Lung microvascular endothelial cell (primary cell): ENCODE measurements around the gene BRMS1. TPM values are rescaled to one million over a fixed set of nuclear protein-coding genes. Genes with fewer than 3 reads are reported as not detected.
A peak's percentile ranks its signal among the peaks of the same experiment; 100 is the strongest.
"Not testable (repeated sequence)": the region's sequence is repeated elsewhere in the genome, so short reads cannot be mapped to it uniquely, and the experiment has no call there.

Source experiments
- DNase-seq, 2 donors: peaks; one replicate each; pipeline versions ENCODE4 v3.0.0 to v3.0.0-alpha.2; 2010; ENCODE audit warnings: low read depth in 2 of 2
- total RNA-seq: library from RNA; depleted of rRNA; stranded (reverse); fragments of >200 nt; gene quantifications from 2 replicates; pipeline ENCODE4 v1.2.1, GENCODE V29; 2014

The BRMS1 gene
- total RNA-seq, 1 donor from 2014 or later: 54.6 TPM

DNA sequence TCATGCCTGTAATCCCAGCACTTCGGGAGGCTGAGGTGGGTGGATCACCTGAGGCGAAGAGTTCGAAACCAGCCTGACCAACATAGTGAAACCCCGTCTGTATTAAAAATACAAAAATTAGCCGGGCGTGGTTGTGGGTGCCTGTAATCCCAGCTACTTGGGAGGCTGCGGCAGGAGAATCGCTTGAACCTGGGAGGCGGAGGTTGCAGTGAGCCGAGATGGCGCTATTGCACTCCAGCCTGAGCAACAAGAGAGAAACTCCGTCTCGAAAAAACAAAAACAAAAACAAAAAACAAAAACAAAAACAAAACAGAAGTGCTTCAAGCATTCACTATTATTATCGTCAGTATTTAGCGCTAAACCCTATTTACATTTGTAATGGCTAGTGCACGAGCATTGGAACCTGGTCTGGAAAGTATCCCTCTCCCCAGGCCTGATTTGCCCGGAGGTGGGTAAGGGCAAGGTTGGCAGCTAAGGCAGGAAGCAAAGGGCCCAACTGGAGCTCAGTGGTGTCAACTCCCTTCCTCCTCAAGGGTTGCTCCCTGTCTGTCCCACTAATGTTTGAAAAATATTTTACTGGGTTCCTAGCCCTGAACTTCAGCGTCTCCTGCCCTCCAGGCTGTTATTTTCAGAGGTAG is 34.0 kb downstream of the BRMS1 start:
- DNase-seq: not testable (repeated sequence)

DNA sequence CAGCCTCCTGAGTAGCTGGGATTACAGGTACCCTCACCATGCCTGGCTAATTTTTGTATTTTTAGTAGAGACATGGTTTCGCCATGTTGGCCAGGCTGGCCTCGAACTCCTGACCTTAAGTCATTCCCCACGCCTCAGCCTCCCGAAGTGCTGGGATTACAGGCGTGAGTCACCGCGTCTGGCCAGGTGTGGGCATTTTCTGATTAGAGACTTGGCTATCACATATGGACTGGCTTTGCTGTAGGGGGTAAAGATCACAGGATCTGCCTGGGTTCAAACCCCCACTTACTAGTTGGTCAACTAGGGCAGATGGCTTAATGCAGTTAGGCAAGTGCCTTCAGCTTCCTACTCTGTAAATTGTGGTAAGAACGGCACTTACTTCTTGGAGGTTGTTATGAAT is 34.6 kb downstream of the BRMS1 start:
- DNase-seq: no peak

DNA sequence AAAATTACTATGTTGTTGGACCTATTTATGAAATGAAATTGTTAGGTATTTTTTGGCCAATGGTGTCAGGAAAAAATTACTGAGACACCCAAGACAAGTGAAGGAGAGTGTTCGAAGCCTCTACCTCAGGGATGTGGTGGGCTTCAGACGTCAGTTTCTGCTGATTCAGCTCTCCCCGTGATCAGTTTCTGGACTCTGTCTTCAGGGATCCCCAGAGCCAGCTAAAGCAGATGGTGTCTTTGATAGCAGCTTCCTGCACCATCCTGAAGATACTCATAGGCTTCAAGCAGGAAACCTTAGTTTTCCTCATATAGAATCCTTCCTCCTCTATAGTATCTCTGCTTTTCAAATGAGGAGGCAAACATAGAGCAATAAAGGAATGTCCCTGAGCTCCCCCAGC is 35.4 kb downstream of the BRMS1 start:
- DNase-seq: no peak

DNA sequence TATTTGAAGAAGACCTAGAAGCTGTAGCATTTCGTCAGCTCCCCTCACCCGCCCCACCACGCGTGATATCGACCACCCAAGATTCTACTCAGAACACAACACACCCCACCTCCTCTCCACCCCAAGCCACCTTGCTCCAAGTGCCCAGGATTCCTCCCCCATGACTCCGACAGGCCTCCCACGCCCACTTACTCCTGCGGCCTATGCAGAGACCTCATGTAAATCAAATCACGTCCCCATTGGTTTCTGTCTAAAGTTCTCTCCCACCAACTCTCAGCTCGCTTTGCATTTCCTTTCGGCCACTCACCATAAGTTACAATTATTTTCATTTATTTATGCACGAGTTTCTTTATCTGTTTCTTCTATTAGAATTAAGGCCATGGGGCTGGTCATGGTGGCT is 42.2 kb downstream of the BRMS1 start:
- DNase-seq: no peak

DNA sequence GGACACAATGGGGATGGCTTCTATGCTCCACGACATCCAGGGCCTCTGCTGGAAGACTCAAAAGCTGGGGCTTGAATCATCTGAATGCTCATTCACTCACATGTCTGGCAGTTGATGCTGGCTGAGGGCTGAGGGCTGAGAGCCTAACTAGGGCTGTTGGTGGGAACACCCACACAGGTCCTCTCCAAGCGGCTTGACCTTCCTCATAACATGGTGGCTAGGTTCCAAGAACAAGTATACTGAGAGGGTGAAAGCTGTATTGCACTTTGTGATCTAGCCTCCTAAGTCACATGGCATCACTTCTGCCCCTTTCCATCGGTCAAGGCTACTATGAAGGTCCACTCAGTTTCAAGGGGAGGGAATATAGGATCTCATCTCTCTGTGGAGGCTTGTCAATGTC is 45.7 kb downstream of the BRMS1 start:
- DNase-seq: no peak

DNA sequence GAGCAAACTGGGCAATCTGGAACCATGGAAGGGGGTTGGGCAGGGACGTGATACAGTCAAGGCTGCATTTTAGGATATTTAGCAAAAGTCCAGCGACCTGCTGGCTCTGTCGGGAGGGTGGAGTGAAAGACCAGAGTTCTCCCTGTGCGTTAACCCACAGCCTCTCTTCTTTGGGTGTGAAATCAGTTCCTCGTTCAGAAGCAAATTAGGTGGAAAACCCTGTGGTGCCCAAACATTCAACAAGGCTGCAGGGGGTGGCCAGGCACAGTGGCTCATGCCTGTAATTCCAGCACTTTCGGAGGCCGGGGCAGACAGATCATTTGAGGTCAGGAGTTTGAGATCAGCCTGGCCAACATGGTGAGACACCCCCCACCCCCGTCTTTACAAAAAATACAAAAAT is 47.3 kb downstream of the BRMS1 start:
- no peak for DNase-seq

DNA sequence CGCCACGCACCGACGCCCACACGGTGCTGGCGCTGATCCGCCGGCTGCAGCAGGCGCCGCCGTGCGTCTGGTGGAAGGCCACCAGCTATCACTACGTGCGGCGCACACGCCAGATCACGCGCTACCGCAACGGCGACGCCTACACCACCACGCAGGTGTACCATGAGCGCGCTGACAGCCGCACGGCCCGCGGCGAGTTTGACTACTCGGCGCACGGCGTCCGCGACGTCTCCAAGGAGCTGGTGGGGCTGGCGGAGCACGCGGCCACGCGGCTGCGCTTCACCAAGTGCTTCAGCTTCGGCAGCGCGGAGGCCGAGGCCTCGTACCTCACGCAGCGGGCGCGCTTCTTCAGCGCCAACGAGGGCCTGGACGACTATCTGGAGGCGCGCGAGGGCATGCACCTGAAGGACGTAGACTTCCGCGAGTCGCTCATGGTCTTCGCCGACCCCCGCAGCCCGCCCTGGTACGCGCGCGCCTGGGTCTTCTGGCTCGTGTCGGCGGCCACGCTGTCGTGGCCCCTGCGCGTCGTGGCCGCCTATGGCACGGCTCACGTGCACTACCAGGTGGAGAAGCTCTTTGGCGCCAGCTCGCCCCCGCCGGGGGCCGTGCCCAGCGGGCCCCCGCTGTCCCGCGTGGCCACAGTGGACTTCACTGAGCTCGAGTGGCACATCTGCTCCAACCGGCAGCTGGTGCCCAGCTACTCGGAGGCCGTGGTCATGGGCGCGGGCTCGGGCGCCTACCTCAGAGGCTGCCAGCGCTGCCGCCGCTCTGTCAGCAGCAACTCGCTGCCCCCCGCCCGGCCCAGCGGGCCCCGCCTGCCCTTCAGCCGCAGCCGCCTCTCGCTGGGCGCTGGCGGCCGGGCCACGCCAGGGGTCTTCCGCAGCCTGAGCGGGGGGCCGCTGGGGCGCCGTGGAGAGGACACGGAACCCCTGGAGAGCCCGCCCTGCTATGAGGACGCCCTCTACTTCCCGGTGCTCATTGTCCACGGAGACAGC is 50.0 kb downstream of the BRMS1 start:
- DNase-seq: no peak

DNA sequence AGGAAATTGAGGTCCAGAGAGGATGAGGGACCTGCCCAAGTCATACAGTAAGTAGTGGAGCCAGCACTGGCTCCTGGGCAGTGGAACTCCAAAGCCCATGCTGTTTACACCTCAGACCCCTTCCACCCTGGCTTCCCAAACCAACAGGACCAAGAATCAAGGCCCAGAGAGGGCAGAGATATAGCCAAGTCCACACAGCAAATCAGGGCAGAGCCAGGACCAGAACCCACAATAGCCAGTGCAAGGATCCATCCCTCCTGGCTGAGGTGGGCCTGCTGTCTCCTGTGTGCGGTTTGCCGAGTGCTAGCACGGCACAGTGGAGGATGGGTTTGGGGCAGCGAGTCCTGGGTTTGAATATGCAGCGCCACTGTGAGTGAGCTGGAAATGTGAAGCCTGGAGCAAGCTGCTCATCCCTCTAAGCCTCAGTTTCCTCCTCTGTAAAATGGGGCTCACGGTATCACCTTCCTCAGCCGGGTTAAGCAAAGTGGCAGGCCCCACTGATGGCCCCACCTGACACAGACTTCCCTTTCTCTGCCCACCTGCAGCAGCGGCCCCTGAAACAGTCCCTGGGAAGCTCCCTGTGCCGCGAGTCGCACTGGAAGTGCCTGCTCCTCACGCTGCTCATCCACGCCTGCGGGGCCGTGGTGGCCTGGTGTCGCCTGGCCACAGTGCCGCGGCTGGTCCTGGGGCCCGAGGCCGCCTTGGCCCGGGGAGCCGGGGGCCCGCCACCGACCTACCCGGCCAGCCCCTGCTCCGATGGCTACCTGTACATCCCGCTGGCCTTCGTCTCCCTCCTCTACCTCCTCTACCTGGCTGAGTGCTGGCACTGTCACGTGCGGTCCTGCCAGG is 50.9 kb downstream of the BRMS1 start:
- no peak for DNase-seq

DNA sequence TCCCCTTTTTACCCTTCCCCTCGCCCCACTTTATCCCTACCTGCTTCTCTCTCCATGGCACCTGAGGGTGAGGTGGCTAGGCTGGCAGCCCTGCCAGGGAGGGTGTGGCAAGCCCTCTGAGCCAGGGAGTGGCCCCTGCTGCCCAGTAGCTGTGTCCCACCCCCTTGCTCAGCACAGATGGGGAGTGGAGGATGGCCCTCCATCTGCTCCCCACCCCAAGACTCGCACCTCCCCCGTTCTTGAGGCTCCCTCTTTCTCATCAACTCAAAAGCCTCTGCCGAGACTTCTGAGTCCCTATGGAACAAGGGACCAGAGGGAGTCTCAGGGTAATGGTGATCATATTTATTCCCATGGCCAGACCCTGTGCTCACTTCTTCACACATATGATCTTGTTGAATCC is 51.6 kb downstream of the BRMS1 start:
- DNase-seq: no peak

DNA sequence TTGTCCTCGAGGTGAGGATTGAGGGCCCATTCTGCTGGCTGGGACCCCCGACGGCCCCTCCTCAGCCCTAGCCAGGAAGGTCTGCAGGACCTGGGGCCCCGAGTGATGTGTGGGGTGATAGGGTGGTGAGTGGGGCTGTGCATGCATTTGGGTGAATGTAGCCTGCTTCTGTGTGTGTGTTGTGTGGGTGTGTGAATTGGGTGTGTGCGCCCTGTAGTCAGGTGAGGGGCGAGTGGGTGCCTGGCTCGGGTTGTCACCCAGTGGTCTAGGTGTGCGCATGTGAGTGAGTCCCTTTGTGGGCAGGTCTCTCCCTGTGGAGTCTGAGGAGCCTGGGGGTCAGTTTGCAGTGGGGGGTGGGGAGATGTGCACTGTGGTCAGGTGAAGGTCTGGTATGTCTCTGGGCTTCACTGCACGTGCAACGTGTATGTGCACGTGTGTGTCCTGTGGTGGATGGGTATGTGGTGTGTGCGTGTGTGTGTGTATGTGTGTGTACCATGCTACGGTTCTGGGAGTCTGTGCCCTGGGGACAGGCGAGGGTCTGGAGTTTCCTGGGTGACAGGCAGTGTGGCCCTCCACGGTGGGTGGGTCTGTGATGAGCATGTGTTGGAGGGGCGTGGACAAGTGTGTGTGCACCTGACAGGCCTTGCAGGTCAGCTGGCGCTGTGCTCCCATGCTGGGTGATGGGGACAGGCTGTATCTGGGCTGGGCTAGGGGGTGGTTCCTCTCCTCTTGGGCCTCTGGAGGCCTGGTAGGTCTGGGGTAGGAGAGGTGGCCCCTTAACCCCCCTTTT is 52.2 kb downstream of the BRMS1 start:
- DNase-seq: no peak

DNA sequence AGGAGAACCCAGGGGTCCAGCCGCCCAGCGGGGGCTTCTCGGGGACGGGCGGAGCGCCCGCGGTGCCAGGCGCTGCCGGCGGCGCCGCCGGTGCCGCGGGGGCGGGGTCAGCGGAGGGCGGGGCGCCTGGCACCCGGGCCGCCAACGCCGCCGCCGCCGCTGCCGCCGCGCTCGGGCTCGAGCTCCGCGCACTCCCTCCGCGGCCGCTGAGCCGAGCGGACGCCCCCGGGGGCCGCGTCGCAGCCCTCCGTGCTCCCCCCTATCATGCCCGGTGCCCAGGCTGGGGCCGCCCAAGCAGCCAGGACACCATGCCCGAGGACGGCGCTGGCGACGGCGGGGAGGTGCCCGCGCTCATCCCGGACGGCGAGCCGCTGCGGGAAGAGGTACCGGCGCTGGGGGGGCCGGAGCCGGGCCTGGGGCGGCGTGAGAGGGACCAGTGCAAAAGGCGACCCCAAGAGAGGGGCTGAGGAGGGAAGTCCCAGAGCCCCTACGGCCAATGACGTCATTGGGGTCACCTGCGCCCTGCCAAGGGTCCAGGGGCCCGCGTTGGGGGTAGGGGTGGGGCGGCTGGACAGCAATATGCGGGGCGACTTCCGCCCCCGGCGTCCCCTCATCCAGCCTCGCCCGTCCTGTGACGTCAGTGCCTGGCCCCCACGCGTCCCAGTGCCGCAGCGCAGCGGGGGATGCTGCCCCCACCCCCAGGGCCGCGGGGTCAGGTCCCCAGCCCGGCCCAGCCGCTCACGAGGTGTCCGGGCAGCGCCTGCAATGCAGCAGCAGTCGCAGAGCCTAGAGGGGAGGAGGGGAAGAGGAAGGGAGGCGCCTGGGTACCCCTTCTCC is 53.0 kb downstream of the BRMS1 start, which contains the start of gene TMEM151A:
Gene TMEM151A (plus strand): TSS at position 189 of the 837 bp plus-strand sequence. CDS start 120 bp downstream, at position 309.
- DNase-seq: no peak

DNA sequence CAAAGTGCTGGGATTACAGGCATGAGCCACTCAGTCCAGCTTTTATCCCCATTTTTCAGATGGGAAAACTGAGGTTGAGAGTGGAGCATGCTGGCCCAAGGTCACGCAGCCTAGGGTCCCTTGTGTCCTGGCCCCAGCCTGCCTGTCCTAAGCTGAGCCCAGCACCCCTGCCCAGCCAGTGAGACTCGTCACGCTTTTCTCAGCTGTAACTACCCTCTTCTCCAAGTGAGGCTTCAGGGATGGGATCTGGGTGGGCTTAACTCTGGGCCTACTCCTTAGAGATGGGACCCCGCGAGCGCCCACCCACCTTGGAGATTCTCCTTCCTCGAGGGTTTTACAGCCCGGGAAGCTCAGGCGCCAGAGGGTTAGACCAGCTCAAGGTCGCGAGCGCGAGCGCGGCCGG is 53.6 kb downstream of the BRMS1 start:
- DNase-seq: no peak

DNA sequence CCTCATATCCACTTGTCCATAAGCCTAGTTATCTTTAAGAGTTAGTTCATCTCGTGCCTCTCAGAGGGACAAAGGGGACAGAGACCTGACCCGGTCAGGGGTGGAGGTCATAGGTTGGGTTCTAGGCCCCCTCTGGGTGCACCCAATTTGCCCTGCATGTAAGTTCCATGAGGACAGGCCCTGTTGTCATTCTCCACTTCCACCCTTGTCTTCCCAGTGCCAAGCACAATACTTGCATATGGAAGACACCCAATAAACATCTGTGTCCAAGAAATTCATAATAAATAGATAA is 54.6 kb downstream of the BRMS1 start:
- DNase-seq: no peak

DNA sequence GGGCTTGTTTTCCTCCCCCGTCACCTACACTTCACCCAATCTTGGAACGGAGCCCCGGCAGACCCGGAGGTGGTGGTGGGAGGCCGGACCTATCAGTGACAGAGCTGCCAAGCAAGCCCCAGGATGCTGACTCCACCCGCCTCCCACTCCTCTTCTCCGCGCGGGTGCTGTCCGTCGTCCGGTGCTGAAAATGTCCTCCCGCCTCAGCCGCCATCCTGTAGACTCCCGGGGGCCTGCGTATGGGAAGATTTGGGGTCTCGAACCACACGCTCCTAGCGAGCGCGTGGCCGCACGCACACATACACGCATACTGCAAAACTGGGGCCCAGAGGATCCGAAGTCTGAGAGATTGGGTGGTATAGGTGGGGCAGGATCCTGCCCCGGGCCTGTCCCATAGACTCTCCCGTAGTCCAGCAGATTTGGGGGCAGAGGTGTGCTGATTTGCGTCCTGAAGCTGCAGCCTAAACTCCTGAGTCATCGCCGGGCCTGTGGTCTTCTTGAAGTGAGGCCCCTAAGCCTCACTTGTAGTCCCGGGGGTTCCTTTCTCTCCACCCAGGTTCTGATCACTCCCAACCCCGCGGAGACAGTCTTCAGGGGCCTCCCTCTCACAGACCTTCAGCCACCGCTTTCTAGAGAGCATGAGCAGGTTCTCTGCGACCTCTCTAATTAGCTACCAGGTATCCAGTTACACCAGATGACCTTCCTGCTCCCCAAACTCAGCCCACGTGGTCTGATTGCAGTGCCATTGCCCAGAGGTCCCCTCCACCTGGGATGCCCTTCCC is 55.2 kb downstream of the BRMS1 start:
- DNase-seq: peak; percentile 77 to 80

DNA sequence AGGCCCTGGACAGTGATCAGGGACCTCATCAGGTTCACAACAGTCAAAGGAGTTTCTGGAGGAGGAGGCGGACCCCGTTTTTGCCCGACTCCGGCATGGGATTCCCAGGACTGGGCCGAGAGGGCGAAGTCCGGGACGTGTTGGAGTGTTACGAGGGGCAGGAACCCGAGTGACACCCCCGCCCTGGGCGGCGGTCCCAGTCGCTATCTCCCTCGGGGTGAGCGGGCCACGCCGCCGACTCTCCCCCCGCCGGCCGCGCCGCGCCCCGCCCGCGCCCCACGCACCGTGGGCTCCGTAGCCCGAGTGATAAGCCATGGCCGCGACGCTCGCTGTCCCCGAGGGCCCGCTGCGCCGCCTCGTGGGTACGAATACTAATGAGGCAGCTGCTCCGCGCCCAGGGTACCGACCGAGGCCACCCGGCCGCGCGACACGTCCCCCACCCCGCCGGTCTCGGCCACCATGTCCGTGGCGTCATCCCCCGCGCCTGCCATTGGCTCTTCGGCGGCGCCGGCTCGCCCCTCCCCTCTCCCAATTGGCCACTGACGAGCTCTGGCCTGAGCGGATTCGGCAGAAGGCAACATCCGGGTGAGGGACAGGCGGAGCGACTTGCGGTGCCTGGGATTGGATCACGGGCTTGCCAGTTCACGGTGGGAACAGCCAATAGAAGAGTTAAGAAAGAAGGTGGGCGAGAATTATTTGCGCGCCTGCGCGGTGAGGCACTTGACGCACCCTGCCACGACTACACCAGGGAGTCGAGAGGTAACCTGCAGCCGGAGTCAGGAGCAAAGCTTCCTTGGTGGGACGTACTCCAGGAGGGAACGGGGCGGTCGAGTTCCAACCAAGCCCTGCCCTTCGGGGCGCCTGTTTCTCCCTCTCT is 56.0 kb downstream of the BRMS1 start, which contains the start of gene YIF1A:
Gene YIF1A (minus strand): TSS at position 473 of the 877 bp plus-strand sequence. CDS start 158 bp downstream, at position 315.
- peak; percentile 100 for DNase-seq

DNA sequence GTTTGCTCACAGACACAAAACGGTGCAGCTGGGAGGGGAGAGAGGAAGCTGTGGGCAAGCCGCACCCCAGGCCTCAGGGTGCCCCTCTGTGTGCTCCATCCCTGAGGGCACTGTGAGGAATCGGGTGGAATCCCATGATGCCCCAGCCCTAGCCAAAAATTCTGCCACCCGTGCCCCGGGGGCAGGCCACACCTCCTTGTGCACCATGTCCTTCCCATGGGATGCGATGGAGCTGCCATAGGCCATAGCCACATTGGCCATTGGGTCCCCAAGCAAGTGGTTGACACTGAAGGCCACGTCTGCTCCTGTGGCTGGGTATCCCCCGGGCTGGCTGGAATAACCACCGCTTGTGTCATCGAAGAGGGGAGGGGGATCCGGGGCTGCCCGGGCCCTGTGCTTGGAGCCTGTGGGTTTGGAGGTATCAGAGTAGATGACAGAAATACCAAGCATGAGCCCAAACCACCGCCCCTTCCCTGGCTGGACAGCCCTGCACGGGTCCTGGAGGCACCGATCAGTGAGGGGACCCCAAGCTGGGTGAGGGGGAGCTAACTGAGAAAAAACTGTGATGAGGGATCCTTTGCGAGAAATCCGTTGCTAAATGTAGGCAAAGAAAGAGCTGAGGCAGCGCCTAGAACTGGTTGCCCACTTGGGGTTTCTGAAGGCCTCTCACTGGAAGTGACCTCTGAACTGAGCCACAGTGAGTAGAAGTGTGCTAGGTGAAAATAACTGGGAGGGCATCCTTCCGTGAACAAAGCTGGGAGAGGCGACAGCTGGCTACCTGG is 56.8 kb downstream of the BRMS1 start:
- no peak for DNase-seq
